GM23338 (cell line): ENCODE results near the gene NDUFS5. TPM values are rescaled to one million over a fixed set of nuclear protein-coding genes. Genes with fewer than 3 reads are reported as not detected.

ENCODE experiments used
- polyA plus RNA-seq: library from polyadenylated mRNA; unstranded; fragments of >200 nt; fragmentation: Nextera tagmentation; extraction: Ambion mirVana; gene quantifications from 2 replicates; pipeline ENCODE4 v1.2.1, GENCODE V29; 2016
- total RNA-seq: library from RNA; depleted of rRNA; stranded (reverse); fragments of >200 nt; shearing (Covaris generic); gene quantifications from 2 replicates; pipeline ENCODE4 v1.2.3, GENCODE V29; 2014; rRNA removed

Gene NDUFS5
- total and polyA plus RNA-seq, 2 experiments from 2014 or later = 532 to 2,534 TPM

Other genes with a start within 250 kb of the NDUFS5 start
- 12.8 and 13.1 TPM in 2 replicates for gene RRAGC, start 166.6 kb upstream of the NDUFS5 start, total RNA-seq
- gene RRAGC, start 166.6 kb upstream of the NDUFS5 start, polyA plus RNA-seq = 9.3 TPM in 2 replicates
- gene MYCBP, start 153.0 kb upstream of the NDUFS5 start, total RNA-seq = 33.6 and 69.2 TPM in 2 replicates
- 74.4 and 82.3 TPM in 2 replicates for gene MYCBP, start 153.0 kb upstream of the NDUFS5 start, polyA plus RNA-seq
- not detected in 2 replicates for gene GJA9, start 144.8 kb upstream of the NDUFS5 start, total RNA-seq
- gene GJA9, start 144.8 kb upstream of the NDUFS5 start, polyA plus RNA-seq = 0.21 TPM in 1 of 2 replicates, not detected in the other
- 0.08 and 0.90 TPM in 2 replicates for gene RHBDL2, start 84.5 kb upstream of the NDUFS5 start, total RNA-seq
- gene RHBDL2, start 84.5 kb upstream of the NDUFS5 start, polyA plus RNA-seq = 0.70 and 1.2 TPM in 2 replicates
- 254 and 281 TPM in 2 replicates for gene AKIRIN1, start 35.1 kb upstream of the NDUFS5 start, total RNA-seq
- gene AKIRIN1, start 35.1 kb upstream of the NDUFS5 start, polyA plus RNA-seq = 156 and 162 TPM in 2 replicates
- gene MACF1, start 178.3 kb downstream of the NDUFS5 start, total RNA-seq = 317 and 399 TPM in 2 replicates
- gene MACF1, start 178.3 kb downstream of the NDUFS5 start, polyA plus RNA-seq = 87.3 and 104 TPM in 2 replicates